Parathyroid adenoma (tissue), 2 donors: ENCODE results near the gene RTN4IP1.
A peak's percentile ranks its signal among the peaks of the same experiment; 100 is the strongest.
"Not testable (repeated sequence)": the region's sequence is repeated elsewhere in the genome, so short reads cannot be mapped to it uniquely, and the experiment has no call there.

Source experiments
- H2AFZ ChIP-seq: fragments of 300-600 bp; sonication (generic); one replicate; pipeline ENCODE4 v1.7.0; 2017; ENCODE audit warnings: antibody characterized with exemption, mild to moderate bottlenecking
- H3K27ac ChIP-seq: fragments of 300-600 bp; sonication (generic); one replicate; pipeline ENCODE4 v1.7.0; 2017
- H3K27me3 ChIP-seq: fragments of 300-600 bp; sonication (generic); one replicate; pipeline ENCODE4 v1.7.0; 2017; ENCODE audit warnings: low read length; ENCODE audit not compliant: control insufficient read depth, insufficient read depth
- H3K36me3 ChIP-seq: fragments of 300-600 bp; sonication (generic); one replicate; pipeline ENCODE4 v1.7.0; 2017; ENCODE audit warnings: low read length; ENCODE audit not compliant: control insufficient read depth, insufficient read depth
- H3K4me1 ChIP-seq: fragments of 300-600 bp; sonication (generic); one replicate; pipeline ENCODE4 v1.7.0; 2017; ENCODE audit warnings: control low read depth
- H3K4me2 ChIP-seq: fragments of 300-600 bp; sonication (generic); one replicate; pipeline ENCODE4 v1.7.0; 2017; ENCODE audit warnings: low read length
- H3K4me3 ChIP-seq: fragments of 300-600 bp; sonication (generic); one replicate; pipeline ENCODE4 v1.7.0; 2017; ENCODE audit warnings: low read depth, low read length
- H3K79me2 ChIP-seq: fragments of 300-600 bp; sonication (generic); one replicate; pipeline ENCODE4 v1.7.0; 2017; ENCODE audit warnings: control low read depth
- H3K9ac ChIP-seq: fragments of 300-600 bp; sonication (generic); one replicate; pipeline ENCODE4 v1.7.0; 2017; ENCODE audit warnings: mild to moderate bottlenecking
- H3K9me3 ChIP-seq: fragments of 300-600 bp; sonication (generic); one replicate; pipeline ENCODE4 v1.7.0; 2017; ENCODE audit warnings: low read length; ENCODE audit not compliant: control insufficient read depth
- CTCF ChIP-seq: fragments of 300-600 bp; sonication (generic); IDR thresholded peaks from one replicate; pipeline ENCODE4 v1.7.0; 2017; ENCODE audit warnings: antibody characterized with exemption, mild to moderate bottlenecking
- donor health status: primary hyperparathyroidism.

RTN4IP1 gene

GRCh38 chr6:106629859-106630163, 513 bp upstream of the RTN4IP1 start:
- peak overlapping the region; percentile 99 for H2AFZ ChIP-seq
- H3K4me2 ChIP-seq, result peak overlapping the region; percentile 79
- peak overlapping the region; percentile 91 for H3K9ac ChIP-seq
- no peaks in the 10 kb centered on the region for H3K36me3 ChIP-seq
- H3K27me3 ChIP-seq, result no peaks in the 10 kb centered on the region
- peak overlapping the region; percentile 80 for H3K27ac ChIP-seq
- TF ChIP-seq CTCF, result no peak
- H3K79me2 ChIP-seq, result peaks cover 44% of the 10 kb centered on the region
- H3K4me1 ChIP-seq, result peaks cover 7% of the 10 kb centered on the region
- peak overlapping the region; percentile 89 for H3K4me3 ChIP-seq
- no peaks in the 10 kb centered on the region for H3K9me3 ChIP-seq

- Histone ChIP-seq H3K36me3 (no peaks in the 10 kb centered on the region), H3K9me3 (no peaks in the 10 kb centered on the region), H3K27me3 (no peaks in the 10 kb centered on the region), H3K4me1 (peaks cover 7% of the 10 kb centered on the region), H3K9ac (no peak overlapping the region), H2AFZ (peak overlapping the region; percentile 99), H3K4me2 (peak overlapping the region; percentile 66), H3K4me3 (peak overlapping the region; percentile 89), H3K27ac (peak overlapping the region; percentile 80), H3K79me2 (peaks cover 34% of the 10 kb centered on the region)
- TF ChIP-seq CTCF, result no peak
Measured at GRCh38 chr6:106628658-106629102, 618 bp downstream of the RTN4IP1 start.

DNA sequence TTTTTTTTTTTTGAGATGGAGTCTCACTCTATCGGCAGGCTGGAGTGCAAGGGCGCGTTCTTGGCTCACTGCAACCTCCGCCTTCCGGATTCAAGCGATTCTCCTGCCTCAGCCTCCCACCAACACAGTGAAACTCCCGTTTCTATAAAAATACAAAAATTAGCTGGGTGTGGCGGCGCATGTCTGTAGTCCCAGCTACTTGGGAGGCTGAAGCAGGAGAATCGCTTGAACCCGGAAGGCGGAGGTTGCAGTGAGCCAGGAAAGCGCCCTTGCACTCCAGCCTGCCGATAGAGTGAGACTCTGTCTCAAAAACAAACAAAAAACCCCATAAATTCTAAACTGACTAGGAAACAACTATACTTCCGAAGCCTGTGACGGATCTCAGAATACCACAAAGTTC, 1.5 kb downstream of the RTN4IP1 start:
- H3K27ac ChIP-seq, H3K4me3 ChIP-seq: not testable (repeated sequence)

GRCh38 chr6:106626485-106626884, 2.8 kb downstream of the RTN4IP1 start:
- Histone ChIP-seq H3K4me3 (no peak overlapping the region), H3K27ac (no peak overlapping the region), H3K79me2 (peaks cover 26% of the 10 kb centered on the region), H2AFZ (no peak overlapping the region), H3K36me3 (no peaks in the 10 kb centered on the region), H3K9me3 (no peaks in the 10 kb centered on the region), H3K4me2 (no peak overlapping the region), H3K27me3 (no peaks in the 10 kb centered on the region), H3K9ac (no peak overlapping the region), H3K4me1 (peaks cover 7% of the 10 kb centered on the region)
- no peak for TF ChIP-seq CTCF

More for the DNA sequence above, 1.5 kb downstream of the RTN4IP1 start:
- H3K27me3 ChIP-seq, H3K9ac ChIP-seq, H3K4me2 ChIP-seq, H3K4me1 ChIP-seq, H2AFZ ChIP-seq, H3K36me3 ChIP-seq, H3K9me3 ChIP-seq: not testable (repeated sequence)
- H3K79me2 ChIP-seq, result peaks cover 31% of the 10 kb centered on the region

GRCh38 chr6:106623039-106623438, 6.3 kb downstream of the RTN4IP1 start:
- no peaks in the 10 kb centered on the region for H3K4me1 ChIP-seq
- no peak for TF ChIP-seq CTCF
- no peaks in the 10 kb centered on the region for H3K9me3 ChIP-seq
- no peaks in the 10 kb centered on the region for H3K36me3 ChIP-seq
- no peak overlapping the region for H3K27ac ChIP-seq
- H3K4me3 ChIP-seq, result no peak overlapping the region
- H3K4me2 ChIP-seq, result no peak overlapping the region
- no peak overlapping the region for H2AFZ ChIP-seq
- H3K27me3 ChIP-seq, result no peaks in the 10 kb centered on the region
- no peak overlapping the region for H3K9ac ChIP-seq
- H3K79me2 ChIP-seq, result peaks cover 1% of the 10 kb centered on the region
